DMS153 (cell line): ENCODE results near the gene WDR75.
"Not testable (repeated sequence)": the region's sequence is repeated elsewhere in the genome, so short reads cannot be mapped to it uniquely, and the experiment has no call there.

ENCODE experiments used
- DNase-seq: peaks from one replicate; lab custom pipeline; 2025; lab: John Stamatoyannopoulos, UW

WDR75 gene

DNA sequence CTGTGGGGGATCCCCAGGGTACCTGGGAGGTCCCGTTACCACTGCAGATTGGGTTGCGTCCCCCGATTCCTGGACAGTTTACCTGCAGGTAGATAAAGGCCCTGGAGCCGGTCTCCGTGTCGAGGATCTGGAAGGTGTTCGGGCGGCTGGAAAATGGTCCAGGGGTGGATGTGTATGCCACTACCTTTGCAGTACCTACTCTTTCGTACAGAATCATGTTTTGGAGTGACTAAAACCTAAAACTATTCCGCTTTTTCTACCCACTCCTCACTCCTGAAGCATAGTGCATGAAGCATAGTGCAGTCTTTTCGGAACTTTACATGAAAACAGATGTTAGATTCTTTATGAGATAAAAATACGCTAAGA, 418 bp downstream of the WDR75 start:
- no peak for DNase-seq

DNA sequence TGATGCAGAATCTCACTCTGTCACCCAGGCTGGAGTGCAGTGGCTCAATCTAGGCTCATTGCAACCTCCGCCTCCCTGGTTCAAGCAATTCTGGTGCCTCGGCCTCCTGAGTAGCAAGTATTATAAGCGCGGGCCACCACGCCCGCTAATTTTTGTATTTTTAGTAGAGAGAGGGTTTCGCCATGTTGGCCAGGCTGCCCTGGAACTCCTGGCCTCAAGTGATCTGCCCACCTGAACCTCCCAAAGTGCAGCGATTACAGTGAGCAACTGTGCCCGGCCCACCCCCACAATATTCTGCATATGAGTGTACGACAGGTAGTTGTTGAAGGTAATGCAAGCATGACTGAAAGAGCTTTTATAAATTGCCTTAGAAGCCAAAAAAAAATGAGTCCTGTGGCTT, 1.2 kb downstream of the WDR75 start:
- DNase-seq: no peak

DNA sequence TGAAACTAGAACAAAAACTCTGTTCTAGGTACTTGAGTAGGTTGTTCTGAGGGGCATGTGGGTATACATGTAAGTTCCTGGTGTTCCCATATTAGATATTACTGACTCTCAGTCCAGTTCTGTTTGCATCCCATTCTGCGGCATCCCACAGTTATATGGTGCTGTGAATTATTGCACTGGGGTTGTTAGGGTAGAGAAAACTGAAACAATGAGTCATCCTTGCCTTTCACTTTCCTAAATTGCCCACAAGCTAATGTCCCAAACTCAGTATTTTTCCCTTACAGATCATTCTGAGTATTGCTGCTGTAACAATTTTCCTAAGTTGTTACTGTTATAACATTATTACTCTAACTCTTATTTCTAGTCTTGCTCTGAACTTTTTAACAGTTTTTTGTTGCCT, 3.0 kb downstream of the WDR75 start:
- no peak for DNase-seq

DNA sequence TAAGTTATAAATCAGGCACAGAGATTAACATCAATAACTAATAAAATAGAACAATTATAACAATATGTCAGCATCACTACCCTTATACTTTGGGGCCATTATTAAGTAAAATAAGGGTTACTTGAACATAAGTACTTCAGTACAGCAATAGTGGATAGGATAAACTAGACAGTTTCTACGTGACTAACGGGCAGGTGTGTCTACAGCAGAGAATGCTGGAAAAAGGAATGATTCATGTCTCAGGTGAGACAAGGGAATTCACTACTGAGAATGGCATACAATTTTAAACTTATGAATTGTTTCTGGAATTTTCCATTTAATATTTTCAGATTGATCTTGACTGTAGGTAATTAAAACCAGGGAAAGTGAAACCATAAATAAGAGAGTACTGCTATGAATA, 5.5 kb downstream of the WDR75 start:
- DNase-seq: no peak

DNA sequence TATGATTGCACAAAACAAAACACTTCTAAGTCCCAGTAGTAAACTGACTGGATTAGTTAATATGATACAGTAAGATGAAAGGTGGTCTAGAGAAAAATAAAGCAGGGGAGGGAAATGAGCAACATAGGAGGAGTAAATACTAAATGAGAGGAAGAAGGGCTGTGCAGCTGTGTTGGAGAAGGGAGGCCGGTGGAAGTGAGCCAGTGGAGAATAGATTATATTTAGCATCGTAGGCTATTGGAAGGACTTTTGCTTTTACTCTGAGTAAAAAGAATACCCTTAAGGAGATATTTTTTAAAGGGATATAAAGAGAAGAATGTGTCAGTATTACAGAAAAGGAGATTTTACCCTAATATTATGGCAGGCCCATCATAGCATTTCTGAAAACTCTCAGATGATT, 12.7 kb downstream of the WDR75 start:
- DNase-seq: no peak

DNA sequence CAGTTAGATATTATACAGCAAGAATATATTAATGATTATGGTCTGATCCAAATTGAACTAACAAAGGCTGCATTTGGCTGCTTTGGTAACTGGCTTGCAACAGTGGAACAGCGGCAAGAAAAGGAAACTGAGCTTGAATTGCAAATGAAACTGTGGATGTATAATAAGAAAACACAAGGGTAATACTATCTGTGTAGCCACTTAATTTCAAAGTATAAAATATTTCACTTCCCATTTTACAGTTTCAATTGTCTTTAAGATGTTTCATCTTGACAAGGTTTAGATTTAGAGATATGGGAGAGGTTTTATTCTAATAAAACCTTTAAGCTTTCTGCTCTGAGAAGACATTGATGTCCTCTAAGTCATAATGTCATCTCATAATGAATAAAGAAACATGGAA, 23.8 kb downstream of the WDR75 start:
- no peak for DNase-seq

DNA sequence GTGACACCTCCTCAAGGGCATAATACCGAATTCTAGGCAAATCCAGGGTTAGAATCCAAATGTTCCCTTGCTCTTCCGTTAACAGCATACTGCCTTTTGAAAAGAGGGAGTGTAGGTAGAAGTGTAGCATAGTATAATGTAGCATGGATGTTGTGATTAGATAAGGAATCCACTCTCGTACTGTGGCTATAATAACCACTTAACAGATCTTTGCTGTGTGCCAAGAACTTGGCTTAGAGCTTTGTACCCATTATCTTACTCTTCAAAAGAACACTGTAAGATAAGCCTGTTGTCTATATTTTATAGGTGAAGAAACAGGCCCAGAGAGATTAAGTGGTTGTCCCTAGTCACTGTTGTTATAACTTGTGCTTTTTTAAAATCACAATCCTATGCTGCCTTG, 24.2 kb downstream of the WDR75 start:
- no peak for DNase-seq

DNA sequence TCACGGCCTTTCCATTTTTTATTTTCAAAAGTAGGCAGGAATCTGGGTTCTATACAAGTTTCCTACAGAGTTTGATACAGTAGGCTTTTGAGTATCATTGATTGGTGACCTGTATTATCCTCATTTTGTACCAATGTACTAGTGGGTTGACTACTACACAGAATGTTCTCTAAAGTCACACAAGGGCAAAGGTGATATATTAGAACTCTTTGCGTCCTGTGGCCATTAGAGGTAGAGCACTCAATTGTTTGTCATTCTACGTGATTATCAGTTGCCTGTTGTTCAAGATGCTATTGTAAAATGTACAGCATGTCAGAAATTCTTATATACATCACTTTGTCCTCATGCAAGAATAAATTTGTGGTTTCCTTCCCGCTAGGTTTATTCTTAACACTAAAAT, 24.8 kb downstream of the WDR75 start:
- no peak for DNase-seq

DNA sequence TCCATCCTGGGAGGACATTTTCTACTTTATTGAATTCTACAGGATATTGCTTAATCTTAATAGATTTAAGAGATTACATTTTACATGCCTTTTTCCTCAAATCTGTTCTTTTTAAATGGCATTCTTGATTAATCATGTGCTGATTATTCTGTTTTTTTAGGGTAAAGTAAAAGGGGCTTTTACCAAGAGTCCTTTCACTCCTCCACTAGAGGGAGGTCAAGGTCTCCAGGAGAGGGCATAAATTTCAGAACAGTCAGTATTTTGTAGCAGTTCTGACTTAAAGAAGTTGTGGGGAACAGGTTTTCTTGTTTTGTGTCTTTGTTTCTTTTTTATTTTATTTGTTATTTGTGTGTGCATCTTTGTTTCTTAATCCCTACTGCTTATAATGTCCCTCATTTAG, 25.4 kb downstream of the WDR75 start:
- no peak for DNase-seq

DNA sequence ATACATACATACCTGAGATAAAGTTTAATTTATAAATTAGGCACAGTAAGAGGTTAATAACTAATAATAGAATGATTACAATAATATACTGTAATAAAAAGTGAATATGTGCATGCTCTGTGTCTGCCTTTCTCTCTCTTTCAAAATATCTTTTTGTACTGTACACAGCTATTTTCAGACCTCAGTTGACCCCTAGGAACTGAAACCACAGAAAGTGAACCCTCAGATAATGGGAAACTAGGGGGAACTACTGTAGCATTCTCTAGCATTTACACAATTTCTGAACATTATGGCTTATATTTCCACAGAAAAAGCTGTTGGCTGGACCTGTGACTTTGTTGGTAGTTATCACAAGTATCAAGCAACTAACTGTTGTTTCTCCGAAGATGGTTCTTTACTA, 25.9 kb downstream of the WDR75 start:
- DNase-seq: no peak

DNA sequence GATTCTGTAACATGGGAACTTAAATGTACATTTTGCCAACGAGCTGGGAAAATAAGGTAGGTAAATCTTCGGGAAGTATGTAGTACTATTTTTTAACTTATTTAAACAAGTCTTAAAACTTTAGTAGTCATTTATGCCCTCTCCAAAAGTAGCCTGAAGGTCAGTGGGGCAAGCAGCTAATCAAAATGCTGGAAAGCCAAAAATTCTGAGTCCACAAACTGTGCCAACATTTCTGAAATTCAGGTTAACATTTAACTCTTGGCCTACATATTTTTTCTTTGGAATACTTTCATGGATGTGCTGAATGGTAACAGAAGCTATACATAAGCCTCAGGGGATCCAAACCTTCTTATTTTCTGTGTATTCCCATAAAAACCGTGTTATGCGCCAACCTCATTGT, 26.3 kb downstream of the WDR75 start:
- no peak for DNase-seq

DNA sequence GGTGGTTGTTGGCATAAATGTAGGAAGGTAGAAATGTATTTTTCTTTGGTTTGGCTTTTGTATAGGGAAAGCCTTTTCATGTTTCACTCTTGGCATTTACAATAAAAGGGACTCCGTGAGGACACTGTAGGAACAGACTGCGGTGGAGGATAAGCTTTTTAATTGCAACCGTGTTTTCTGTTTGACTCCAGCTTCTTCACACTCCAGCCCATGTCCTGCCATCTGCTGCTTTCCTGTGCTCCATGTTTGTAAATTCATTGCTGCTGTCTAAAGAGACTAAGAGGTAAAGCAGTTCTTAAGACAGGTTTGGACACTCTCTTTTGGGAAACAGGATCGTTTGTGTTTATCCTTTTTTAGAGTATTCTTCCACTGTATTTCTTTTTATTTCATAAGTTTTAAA, 33.3 kb downstream of the WDR75 start:
- DNase-seq: no peak

DNA sequence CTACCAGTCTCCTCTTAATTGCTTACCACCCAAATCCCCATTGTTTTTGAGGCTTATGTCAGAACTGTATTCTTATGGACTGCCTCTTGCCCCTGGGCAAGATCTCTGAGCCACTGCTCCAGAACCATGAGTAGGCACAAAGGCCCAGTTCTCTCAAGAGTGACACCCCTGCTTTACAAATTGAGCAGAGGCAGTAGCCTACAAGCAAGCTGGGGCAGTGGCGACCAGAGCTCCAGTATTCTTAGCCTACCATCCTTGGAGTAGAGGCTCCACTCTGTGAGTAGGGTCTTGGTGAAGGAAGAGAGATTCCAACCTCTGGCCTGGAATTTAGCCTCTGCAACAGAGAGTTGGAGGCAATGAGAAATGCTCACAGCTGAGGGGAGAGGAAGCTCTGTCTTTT, 36.5 kb downstream of the WDR75 start:
- DNase-seq: no peak

DNA sequence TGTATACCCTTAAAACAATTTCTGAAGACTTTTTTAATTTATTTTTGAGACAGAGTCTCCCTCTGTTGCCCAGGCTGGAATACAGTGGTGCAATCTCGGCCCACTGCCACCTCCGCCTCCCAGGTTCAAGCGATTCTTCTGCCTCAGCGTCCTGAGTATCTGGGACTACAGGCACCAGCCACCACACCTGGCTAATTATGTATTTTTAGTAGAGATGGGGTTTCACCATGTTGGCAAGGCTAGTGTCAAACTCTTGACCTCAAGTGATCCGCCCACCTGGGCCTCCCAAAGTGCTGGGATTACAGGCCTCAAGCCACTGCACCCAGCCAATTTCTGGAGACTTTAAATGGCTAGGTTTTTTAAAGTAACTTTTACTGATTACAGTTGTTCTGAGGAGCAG, 37.0 kb downstream of the WDR75 start:
- DNase-seq: not testable (repeated sequence)

DNA sequence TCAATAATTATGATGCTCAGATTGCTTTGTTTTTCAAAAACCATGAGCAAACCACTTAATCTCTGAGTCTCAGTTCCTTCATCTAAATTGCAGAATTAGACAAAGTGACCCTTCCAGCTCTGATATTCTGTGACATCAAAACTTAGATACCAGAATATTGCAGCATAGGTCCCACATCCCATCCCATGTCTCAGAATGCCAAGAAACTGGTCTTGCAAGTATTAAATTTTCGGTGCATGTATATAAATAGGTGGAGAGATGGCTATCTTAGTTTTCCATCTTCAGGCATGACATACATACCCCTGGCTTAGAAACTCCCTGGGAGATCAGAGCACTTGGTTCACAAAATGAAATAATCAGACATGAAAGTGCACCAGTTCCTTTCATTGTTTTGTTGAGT, 39.8 kb downstream of the WDR75 start:
- DNase-seq: no peak

DNA sequence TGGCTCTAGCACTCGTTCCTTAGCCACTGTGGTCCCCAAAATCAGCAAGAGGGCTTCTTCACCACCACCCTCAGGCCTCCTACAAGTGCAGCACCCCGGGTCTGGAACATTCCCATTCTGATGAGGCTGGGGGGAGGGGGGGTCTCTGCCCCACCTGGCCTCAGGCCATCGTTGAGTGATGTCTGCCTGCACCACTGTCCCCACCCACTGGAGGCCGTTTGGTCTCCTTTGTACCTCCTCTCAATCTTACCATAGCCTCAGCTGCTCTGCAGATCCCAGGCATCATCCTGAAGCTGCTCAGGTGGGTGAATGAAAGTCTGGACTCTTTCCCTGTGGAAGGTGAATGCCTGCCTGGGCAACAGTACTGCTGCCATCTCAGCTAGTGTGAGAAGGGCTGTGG, 42.3 kb downstream of the WDR75 start:
- no peak for DNase-seq

DNA sequence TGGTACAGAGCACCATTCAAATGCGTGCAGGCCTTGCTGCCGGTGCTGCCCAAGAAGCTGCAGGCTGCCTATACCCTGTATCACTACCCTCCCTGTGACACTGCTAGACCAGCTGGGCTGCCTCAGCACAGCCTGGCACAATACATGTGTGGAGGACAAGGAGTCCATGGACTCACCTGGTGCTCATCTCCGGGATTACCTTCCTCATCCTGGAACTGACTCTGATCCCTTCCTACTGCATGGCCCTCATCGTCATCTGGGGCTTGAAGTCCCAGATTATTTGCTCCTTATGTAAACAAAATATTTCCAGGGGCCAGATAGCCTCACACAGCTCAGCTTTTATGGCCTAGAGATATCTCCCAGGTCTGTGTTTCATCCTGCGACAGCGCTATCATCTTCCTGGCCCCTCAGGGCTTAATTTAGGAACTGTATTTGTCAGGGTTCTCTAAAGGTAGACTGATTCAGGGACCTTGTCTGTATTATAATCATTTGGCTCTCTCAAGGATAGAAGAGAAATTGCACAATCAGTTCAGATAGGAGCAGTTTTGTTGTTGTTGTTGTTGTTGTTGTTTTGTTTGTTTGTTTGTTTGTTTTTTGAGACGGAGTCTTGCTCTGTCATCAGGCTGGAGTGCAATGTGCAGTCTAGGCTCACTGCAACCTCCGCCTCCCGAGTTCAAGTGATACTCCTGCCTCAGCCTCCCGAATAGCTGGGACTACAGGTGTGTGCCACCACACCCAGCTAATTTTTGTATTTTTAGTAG, 42.9 kb downstream of the WDR75 start:
- no peak for DNase-seq

DNA sequence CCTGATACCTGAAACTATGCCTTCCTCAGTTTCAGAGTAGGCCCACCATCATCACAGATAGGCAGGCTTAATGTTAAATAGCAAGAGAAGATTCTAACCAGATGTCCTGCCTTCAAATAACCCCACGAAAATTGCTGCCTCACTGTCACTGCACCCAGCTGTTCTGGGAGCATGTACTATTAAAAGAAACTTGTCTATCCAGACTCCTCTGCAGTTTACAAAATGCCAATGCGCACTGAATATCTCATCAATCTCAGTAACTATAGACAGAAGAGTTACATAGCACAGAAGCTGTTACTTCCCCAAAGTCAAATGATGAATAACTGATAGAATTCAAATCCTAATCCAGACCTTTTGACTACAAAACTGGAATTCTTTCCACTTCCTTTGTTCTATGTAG, 43.9 kb downstream of the WDR75 start:
- DNase-seq: no peak

DNA sequence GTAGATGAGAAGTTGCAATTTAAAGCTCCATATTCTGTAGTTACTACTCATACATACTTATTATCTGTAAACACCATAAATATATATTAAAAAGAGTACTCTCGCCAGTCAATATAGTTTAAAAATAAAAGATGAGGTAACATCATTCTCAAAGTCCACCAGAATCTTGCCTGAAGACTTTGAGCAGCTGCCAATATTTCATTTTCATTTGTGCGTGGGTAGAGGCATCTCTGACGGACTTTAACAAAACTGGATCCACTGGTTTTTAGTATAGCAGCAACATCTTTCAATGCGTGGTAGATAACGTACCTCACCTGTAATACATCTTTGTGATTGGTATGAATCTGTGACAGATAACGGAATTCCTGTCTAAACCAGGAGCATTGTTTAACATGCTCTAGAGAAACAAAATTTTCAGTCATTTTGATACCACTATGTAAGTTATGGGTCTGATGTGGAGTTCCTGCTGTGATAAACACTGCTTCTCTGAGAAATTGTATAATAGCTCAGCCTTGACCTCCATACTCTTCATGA, 45.0 kb downstream of the WDR75 start:
- DNase-seq: no peak

DNA sequence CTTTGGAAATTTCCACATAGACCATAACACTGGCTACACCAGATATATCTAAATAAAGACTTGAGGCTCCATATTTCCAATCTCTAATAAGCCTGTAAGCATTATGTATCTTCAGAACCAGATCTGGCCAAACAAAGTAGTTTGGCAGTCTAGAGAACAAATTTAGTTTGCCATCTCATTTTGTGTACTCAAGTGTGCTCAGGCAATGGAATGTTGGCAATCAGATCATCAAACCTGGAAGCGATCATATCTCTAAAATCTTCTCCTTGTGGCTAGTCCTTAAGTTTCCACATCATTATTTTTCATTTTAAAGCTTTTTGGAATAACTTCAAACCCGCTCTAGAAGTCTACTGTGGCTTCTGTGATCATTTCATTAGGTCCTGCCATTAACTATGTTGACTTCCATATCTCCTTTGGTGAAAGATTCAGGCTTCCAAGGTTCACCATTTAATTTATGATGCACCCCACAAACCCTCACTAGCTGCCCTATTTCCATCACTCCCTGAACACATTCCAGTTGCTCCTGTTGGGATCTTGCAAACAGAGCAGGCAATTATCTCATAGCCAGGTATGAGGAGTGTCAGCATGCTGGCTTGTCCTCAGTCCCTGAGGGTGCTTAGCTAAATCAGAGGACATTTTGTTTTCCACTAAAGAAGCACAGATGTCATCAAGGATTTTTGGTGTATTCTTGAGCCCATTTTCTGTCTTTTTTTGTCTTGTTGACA, 46.2 kb downstream of the WDR75 start:
- no peak for DNase-seq

DNA sequence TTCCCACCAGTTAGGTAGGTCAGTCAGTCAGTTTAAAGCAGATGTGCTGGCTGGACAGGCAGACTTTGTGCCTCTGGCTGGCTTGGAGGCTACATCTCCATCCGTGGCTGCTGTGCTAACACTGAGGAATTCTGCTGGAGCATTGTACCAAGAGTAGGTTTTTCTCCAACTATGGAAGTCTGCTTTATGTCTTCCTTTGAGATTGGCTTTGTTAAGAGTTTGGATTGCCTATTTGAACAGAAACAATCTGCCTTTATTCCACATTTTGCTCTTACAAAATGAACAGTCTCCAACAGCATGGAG, 46.7 kb downstream of the WDR75 start:
- DNase-seq: no peak

DNA sequence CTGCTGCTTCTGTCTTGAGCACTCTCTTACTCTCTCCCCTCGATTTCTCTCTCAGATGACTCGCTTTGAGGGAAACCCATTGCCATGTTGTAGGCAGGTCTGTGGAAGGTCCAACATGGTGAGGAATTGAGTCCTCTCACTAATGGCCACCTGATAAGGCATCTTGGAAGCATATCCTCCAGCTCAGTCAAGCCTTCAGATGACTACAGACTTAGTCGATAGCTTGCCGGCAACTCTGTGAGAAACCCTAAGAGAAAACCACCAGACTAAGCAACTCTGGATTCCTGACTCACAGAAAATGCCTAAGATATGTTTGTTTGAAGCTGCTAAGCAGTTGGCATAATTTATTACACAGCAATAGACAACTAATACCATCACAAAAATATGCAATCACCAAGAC, 51.2 kb downstream of the WDR75 start:
- no peak for DNase-seq

DNA sequence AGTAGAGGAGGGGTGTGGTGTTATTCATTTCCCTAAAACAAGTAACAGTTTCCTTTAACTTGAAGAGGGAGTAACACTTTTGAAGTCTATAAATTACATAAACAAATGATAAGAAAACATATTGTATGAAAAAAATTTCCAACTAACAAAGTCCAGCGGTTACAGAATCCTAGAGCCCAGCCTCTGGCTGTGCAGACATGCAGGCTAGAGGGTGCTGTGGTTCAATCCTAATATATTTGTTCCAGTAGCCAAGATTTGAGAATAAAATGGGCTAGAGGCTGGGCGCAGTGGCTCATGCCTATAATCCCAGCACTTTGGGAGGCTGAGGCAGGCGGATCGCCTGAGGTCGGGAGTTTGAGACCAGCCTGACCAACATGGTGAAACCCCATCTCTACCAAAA, 56.9 kb downstream of the WDR75 start:
- no peak for DNase-seq

DNA sequence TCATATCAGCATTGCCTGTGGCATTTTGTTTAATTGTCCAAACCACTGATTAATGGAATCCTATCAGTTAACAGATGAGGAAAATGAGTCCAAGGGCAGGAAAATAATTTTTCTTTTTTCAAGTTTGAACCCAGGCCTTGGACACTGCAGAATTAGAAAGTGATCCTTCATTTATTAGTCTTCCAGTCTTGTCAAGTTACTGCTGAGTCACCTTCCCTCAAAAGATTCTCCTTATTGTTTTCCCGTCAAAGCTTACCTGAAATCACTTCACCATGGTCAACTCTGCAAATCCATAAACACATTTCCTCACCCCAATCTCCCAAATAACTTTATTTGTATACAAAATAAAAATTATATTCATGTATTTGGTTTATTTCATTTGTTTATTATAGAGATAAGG, 57.9 kb downstream of the WDR75 start:
- no peak for DNase-seq
